Stimulated activated CD8-positive, alpha-beta memory T cell treated with anti-CD3 and anti-CD28 coated beads, Interleukin-4, amount 100 ng/mL, for 48 hours (primary cell): ENCODE measurements around the gene SLC26A4.
"Not testable (repeated sequence)": the region's sequence is repeated elsewhere in the genome, so short reads cannot be mapped to it uniquely, and the experiment has no call there.

Source experiments
- DNase-seq: peaks from one replicate; pipeline ENCODE4 v3.0.0-alpha.2; 2020

Gene SLC26A4

DNA sequence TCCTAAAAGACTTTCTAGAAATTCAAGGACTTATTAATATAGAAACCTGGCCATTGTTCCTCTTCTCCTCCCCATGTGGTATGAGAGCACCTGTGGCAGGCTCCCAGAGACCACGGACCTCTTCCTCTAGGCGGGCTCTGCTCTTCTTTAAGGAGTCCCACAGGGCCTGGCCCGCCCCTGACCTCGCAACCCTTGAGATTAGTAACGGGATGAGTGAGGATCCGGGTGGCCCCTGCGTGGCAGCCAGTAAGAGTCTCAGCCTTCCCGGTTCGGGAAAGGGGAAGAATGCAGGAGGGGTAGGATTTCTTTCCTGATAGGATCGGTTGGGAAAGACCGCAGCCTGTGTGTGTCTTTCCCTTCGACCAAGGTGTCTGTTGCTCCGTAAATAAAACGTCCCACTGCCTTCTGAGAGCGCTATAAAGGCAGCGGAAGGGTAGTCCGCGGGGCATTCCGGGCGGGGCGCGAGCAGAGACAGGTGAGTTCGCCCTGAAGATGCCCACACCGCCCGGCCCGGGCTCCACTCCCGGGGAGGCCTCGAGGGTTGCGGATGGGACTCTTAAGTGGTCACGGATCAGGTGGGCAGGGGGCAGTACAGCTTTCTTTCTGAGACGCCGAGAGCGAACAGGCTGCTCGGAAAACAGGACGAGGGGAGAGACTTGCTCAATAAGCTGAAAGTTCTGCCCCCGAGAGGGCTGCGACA lies at the start of gene SLC26A4:
Gene SLC26A4, plus strand, starts transcription at position 448 of the 700 bp plus-strand sequence. CDS start 814 bp downstream, outside the sequence.
- DNase-seq = peak; percentile 75

DNA sequence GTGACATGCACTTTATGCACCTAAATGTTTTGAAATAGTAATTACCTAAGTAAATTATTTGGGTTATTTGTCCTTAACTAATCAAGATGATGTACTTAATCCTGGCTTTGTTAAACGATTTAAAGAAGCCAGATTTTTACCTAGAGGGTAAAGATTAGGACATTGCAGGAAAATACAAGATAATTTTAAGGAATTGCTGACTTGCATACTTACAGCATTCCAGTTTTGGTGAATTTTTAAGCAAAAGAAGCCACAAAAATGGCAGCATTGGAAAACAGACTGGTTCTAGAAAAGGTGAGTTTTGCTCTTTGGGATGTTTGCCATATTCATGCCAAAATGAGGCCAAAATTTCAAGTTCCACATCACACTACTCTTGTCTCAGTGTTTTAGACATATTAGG lies 47.2 kb upstream of the SLC26A4 start:
- DNase-seq = no peak

DNA sequence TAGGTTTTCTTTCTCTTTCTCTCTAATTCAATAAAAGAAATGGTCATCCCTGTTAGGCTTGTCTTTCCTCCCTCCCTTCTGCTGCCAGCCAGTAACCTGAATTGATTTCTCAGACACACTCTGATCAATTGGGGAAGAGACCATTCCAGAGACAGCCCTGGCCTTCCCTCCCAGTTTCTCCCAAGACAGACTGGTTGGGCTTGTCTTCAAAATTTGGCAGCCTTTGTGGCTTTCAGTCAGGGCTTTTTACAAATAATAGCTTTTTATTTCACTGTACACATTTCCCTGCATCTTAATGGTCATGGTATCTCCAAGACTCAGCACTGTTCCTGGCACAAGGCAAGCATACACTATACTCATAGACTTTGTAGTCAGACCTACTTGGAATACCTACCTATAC lies 46.7 kb upstream of the SLC26A4 start:
- DNase-seq = no peak

DNA sequence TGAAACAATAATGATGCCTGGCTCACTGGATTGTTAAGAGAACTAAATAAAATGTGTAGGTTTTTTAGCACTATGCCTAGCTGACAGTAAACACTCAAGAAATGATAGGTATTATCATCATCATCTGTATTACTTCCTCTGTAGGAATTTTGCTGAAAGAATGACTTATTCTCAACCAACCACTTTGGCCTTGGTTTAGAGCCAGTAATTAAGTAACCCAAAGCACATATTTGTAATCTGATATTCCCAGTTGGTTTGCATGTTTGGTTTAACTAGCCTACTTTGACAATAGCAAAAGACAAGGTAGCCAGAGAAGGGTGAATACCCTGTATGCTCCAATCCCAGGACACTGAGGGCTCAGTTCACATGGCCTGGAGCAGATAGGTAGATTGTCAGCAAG lies 46.2 kb upstream of the SLC26A4 start:
- DNase-seq = no peak

DNA sequence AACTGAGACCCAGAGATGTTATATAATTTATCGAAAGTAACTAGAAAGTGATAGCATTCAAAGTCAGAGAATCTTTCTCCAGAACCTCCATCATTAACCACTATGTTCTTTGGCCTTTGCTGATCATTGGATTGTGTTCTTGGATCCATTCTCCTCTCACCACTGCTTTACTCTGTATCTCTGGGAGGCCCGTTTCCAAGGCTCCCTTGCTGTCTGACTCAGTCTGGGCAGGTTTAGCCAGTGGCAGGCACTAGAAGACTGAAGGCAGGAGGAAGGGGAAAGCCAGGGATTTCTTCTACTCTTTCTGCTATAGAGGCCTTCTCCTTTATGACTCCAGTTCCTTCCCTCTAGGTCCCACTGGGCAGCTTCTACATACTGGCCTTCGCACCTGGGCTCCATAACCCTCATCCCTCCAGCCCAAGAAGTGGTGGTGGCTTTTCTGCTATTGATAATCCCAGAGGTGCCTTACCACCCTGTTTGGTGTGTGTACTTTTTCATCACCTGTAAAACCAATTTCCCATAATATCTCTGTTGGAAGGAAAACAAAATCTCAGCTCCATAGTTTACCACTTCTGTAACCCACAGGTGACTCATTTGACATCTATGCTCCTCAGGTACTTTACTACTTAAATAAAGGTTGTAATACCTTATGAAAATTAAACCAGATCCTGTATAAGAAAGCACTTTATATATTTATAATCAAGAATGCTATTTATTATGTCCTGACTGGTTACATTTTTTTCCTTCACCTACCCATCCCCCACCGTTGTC lies 44.5 kb upstream of the SLC26A4 start:
- no peak for DNase-seq

DNA sequence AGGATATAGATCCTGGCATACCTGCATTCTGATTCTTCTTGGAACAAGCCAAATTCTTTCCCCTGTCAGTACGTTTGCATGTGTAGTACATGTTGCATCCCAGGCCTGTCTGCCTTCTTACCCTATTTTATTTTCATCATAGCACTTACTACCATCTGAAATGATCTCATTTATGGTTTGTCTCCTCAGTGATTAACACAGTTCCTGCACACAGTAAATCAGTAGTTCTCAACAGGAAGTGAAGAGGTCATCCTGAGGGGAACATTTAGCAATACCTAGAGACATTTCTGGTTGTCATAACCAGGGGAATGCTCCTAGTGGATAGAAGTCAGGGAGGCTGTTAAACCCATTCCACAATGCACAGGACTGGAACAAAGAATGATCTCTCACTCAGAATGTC lies 38.2 kb upstream of the SLC26A4 start:
- no peak for DNase-seq

DNA sequence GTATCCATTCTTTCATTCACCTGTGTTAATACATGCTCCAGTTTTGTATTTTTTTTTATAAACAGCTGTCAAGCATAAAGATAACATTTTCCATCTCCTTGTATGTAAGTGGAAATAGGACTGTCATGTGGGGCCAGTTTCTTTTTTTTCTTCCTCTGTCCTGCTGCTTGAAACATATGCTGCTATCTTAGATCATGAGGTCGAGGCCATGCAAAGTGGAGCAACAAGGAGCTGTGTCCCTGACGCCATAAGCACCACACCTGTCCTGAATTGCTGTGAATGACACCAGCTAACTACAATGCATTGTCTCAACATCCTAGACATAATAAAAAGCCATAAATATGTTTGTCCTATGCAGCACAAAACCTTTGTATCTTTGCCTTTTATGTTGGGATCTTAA lies 37.7 kb upstream of the SLC26A4 start:
- DNase-seq = no peak

DNA sequence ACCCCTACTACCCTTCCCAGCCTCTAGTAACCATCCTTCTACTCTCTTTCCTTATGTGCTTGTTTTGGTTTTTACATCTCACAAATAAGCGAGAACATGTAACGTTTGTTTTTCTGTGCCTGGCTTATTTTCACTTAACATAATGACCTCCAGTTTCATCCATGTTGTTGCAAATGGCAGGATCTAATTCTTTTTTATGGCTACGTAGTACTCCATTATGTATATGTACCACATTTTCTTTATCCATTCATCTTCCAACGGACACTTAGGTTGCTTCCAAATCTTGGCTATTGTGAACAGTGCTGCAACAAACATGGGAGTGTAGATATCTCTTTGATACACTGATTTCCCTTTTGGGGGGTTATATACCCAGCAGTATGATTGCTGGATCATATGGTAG lies 33.6 kb upstream of the SLC26A4 start:
- no peak for DNase-seq

DNA sequence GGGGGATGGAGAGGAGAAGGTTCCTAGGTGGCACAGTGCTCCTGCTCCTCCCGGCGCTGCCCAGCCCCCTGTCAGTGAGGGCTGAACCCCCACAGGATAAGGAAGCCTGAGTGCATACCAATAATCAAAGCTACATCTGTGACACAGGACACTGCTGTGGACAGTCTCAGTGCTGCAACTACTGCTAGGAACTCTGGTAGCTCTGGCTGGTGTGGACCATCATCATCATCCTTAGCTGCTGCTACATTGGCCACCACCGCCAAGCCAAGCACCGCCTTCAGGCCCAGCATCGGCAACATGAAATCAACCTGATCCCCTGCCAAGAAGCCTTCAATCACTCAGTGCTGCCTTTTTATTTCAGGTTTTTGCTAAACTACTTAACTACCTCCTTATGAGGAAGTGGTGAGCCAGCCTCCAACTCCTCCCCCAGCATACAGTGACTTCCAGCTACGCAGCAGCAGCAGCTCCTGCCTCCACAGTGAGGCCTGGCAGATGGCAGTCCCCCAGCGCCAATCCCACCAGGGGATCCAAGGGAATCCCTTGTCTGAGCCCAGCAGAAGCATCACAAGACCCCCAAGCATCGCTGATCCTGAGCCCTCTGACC lies 32.1 kb upstream of the SLC26A4 start:
- no peak for DNase-seq

DNA sequence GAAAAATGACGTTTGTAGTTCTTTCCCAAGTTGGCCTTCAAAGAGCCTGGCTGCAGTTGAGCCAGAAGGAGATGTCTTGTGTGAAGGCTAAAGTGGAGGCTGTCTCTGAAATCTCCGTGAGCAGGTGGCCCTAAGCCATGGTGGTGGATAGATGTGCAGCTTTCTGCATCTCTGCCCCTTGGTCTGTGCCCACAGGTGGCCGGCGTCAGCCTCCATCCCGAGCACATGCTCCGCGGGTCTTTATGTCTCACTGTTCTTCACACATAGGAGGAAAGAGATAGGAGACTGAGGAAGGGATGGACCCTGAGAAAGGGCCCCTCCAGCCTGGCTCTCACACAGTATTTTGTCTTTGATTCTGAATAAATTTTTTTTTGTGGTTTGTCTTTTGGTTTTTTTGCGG lies 30.3 kb upstream of the SLC26A4 start:
- DNase-seq = no peak

DNA sequence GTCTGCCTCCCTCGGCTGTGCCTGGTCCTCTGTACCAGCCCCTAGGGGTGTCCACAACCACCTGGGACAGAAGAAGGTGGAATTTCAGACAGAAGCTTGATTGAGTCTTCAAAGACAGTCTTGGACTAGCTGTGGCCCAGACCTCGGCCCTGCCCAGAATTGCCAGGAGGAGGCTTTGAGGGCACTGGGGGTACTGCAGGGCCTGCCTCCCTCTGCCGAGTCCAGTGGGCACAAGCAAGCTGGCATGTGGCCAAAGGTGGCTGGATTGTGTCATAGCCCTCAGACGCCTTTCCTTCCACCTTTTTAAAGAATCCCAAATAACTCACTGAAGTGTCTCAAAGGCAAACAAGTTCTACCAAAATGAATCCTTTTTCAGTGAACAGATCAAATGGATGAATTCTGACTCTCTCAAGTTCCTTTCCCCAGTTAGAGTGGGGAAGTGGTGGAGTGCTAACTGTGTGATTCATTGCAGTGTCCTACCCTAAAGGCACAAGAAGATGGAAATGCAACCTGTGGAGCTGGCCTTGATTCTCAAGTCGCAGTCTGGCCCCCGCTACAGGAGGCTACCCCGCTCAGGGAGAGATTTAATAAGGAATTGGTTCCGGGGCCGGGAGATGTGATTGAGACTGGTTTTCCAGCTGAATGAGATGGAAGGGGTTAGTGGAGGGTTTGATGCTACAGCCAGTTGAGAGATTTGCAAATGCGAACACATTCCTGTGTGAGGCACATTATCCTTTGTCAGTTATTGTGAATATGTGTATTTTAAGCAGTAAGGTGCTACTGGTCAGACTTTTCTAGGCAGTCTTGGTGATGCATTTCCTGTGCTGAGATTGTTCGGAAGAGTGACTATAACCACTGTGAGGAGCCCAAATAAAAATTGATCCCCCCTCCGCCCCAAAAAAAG lies 28.8 kb upstream of the SLC26A4 start:
- no peak for DNase-seq

DNA sequence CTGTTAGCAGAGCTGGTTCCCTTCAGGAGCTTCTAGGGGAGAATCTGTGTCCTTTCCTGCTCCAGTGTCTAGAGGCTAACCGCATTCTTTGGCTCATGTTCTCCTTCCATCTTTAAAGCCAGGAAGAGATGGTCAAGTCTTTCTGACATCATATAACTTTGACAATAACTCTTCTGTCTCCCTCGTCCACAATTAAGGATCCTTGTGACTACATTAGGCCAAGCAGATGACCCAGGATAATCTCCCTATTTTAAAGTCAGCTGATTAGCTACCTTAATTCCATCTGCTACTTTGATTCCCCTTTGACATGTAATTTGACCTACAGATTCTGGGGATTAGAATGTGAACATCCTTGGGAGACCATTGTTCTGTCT lies 28.1 kb upstream of the SLC26A4 start:
- no peak for DNase-seq

DNA sequence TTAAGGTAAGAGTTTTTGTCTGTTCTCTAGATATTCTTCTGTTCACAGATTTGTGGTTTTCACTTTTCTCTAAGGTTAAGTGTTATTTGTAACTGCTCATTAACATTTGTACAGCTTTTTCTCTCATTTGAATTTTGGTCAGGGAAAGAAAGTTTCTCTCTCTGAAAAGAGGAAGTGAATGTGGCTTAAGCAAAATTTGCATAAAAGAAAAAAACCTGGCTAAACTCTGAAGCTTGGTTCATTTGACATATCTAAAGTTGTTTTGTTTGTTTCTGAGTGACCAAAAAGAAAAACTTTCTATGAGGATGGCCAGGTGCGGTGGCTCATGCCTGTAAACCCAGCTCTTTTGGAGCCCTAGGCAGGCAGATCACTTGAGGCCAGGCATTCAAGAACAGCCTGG lies 22.0 kb upstream of the SLC26A4 start:
- no peak for DNase-seq

DNA sequence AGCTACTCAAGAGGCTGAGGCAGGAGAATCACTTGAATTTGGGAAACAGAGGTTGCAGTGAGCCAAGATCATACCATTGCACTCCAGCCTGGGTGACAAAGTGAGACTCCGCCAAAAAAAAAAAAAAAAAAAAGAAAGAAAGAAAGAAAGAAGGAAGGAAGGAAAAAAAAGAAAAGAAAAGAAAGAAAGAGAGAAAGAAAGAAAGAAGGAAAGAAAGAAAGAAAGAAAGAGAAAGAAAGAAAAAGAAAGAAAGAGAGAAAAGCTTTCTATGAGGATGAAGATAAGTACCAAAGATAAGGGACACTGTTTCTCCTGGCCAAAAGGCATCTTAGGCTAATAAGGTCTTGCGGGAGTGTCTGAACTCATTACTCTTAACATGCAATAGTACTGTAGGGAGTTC lies 21.6 kb upstream of the SLC26A4 start:
- DNase-seq = not testable (repeated sequence)

DNA sequence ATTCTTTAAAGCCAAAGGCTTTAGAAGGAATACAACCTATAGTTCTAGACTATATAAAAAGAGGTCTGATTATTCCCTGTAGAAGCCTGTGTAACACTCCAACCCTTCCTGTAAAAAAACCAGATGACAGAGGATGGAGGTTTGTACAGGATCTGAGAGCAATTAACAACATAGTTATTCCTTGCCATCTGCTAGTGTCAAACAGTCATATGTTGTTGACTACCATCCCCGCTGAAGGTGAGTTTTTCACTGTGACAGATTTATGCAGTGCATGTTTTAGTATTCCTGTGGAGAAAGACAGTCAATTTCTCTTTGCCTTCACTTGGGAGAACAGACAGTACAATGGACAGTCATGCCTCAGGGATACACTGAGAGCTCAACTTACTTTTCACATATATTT lies 19.0 kb upstream of the SLC26A4 start:
- DNase-seq = no peak

DNA sequence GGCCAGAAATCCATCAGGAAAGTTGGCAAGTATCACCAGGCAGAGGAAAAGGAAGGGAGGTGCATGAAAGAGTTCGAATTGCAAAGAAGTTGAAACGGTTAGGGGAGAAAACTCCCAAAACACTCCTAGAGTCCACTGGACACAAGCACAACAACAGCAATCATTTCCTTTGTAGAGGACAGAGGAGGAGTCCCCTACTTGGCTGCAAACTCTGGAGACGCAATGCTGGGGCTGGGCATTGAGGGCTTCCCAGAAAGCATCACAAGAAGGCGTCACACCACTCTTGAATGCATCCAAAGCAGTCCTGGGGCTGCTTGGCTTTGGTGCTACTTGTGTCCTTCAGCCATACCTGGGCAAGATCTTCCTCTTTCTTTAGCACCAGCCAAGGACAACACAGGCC lies 18.1 kb upstream of the SLC26A4 start:
- no peak for DNase-seq

DNA sequence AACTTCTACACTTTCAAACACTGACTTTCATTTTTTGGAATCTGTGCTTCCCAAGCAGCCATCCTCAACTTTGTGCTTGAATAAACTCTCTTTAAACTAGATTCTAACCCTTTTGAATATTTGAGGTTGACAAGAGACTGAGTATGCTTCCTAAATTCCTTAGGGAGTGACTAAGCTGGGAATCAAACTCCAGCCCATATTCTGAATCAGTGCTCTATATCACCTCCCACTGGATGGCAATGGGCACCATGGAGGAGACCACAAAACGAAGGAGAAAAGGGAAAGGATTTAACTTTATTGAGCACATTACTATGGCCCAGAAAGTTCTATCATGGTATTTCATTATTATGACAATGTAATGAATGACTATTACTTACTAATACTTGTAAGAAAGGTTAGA lies 17.2 kb upstream of the SLC26A4 start:
- no peak for DNase-seq

DNA sequence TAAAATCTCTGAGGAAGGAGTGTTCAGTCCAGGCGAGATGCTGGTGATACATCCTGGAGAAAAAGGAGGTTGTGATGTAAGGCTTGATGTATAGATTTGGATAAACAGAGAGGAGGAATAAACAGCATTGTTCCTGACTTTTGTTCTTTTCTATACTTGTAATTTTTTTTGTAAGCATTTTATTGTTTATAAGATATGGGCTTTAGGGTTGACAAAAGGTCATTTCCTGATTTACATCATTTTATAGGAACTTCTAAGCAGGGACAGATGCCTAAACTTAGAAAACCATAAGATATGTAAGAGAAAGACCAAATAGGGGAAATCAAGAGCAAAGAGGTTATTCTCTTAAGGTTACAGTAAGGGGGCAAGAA lies 16.7 kb upstream of the SLC26A4 start:
- DNase-seq = no peak

DNA sequence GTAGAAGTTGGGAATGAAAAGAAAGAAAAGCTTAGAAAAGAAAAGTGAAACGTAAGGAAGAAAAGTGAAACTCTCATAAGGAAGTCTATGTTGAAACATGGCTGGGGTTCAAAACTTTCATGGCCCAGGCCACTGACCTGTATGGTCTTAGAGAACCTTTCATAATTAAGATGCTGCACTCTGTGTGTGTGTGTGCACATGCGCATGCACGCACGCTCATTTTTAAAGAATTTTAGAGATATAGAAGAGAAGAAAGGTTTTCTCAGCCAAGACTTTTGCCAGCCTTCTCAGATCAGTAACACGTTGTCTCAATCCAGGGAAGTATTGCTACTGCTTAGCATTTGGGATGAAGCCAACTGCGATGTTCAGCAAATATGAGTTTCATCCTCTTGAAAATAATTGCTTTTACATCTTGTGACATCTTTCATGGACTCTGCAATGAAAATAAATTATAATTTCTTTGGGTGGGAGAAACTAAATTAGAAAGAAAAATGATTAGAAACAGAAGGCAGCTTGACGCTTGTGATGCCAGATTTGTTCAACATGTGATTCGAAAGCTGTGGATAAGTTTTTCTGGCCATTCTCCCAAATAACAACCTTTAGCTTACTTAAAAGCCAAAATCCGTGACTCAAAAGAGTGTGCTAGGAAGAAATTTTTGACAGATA lies 16.2 kb upstream of the SLC26A4 start:
- no peak for DNase-seq

DNA sequence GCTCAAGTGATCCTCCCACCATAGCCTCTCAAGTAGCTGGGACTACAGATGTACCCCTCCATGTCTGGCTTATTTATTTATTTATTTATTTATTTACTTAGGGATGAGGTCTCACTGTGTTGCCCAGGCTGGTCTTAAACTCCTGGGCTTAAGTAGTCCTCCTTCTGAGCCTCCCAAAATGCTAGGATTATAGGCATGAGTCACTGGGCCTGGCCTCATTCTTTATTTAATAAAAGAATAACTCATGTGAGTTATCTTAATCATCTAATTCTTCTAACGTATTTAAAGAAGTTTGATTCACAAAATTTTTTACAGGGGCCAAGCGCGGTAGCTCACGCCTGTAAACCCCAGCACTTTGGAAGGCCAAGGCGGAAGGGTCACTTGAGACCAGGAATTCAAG lies 8.0 kb upstream of the SLC26A4 start:
- no peak for DNase-seq

DNA sequence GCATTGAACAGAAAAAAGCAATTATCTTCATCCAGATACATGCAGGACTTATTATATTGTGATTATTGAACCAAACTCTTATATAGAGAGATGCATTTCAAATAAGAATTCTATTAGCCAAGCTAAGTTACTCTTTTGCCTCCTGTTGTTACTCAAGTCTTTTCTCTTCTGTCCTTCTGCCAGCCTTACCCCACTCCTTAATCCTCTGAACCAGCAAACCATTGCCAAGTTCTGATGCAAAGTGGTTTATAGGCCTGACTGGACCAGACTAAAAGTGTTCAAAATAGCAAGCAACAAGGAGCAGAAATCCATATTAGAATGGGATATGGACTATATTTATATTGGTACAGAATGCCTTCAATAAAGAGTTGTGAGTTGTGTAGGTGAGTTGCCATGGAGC lies 2.2 kb upstream of the SLC26A4 start:
- DNase-seq = no peak

DNA sequence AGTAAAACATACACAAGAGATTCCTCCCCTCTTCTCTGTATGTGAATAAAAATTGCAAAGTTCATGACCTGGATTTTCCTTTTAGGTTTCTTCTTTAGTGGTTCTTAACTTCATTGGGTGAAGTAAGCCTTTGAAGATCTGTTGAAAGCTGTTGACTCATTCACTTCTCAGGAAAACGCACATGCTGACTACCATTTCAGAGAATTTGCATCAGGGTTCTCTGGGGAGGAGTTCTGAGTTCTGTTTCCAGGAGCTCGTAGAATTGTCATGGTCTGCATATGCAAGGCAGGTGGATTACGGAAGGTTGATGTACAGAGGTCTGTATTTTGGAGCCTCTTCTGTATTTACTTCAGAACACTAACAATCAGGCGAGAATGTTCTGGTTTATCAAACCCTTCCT lies 962 bp upstream of the SLC26A4 start:
- peak; percentile 57 for DNase-seq
